BLaER1 treated with 17β-estradiol and CSF1 and Interleukin-3, amounts not matched to agents 10 nM and 100 nM (cell line): ENCODE measurements around the gene THSD1.

Experiments
- H3K27ac ChIP-seq, 11 experiments: shearing (Covaris generic); formaldehyde crosslinking; 2 replicates each; pipeline ENCODE4 v1.8.1; 2022
- H3K27me3 ChIP-seq, 11 experiments: shearing (Covaris generic); formaldehyde crosslinking; 2 replicates each; pipeline ENCODE4 v1.8.1; 2022
- H3K36me3 ChIP-seq, 11 experiments: shearing (Covaris generic); formaldehyde crosslinking; 2 replicates each; pipeline ENCODE4 v1.8.1; 2022
- H3K4me1 ChIP-seq, 10 experiments: shearing (Covaris generic); formaldehyde crosslinking; 2 replicates each; pipeline ENCODE4 v1.8.1; 2022
- H3K4me2 ChIP-seq, 11 experiments: shearing (Covaris generic); formaldehyde crosslinking; 2 replicates each; pipeline ENCODE4 v1.8.1; 2022
- H3K4me3 ChIP-seq, 10 experiments: shearing (Covaris generic); formaldehyde crosslinking; 2 replicates each; pipeline ENCODE4 v1.8.1; 2022
- H3K9ac ChIP-seq, 11 experiments: shearing (Covaris generic); formaldehyde crosslinking; 2 replicates each; pipeline ENCODE4 v1.8.1; 2022
- H3K9me3 ChIP-seq, 11 experiments: shearing (Covaris generic); formaldehyde crosslinking; replicated peaks in 1 of 11; 2 replicates each; pipeline ENCODE4 v1.8.1; 2022
- H4K20me1 ChIP-seq, 11 experiments: shearing (Covaris generic); formaldehyde crosslinking; 2 replicates each; pipeline ENCODE4 v1.8.1; 2022
- Cebpa-rat ChIP-seq, 11 experiments: shearing (Covaris generic); IDR thresholded peaks; 2 replicates each; pipeline ENCODE4 v1.8.1; 2022

THSD1 gene

DNA sequence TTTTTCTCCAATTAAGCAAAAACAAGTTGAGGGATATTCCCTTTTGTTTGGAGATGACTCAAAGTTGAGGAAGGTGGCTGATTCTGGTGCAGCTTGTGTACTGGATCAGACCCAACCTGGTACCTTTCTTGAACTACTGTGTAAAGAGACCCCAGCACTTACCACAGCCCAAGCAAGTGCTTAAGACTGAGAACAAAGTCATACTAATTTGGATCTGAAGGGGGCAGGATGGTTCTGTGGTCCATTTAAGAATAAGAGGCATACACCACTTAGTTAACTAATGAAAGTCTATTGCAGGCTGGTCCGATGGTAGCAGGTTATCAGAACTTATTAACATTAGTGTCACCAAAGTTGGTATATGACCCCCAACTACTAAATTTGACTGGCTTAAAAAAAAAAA, 6.3 kb downstream of the THSD1 start:
- Histone ChIP-seq H3K4me3 (no peak overlapping the region), H3K9me3 (no peaks in the 10 kb centered on the region; a peak in 1 of 22 replicates), H4K20me1 (no peaks in the 10 kb centered on the region), H3K4me2 (0 out of 22 replicates have a peak overlapping the region, but pooled peaks of 1 of the 11 experiments have one; percentile 0), H3K9ac (no peak overlapping the region), H3K4me1 (peaks cover 24 to 38% (median 30%) of the 10 kb centered on the region in 10 experiments), H3K27ac (no peak overlapping the region), H3K36me3 (peaks cover 0 to 11% (median 0%) of the 10 kb centered on the region in 11 experiments; a peak in 1 of 22 replicates), H3K27me3 (no peaks in the 10 kb centered on the region)
- no peak for TF ChIP-seq Cebpa-rat (IDR thresholded peaks at IDR 0.05)

DNA sequence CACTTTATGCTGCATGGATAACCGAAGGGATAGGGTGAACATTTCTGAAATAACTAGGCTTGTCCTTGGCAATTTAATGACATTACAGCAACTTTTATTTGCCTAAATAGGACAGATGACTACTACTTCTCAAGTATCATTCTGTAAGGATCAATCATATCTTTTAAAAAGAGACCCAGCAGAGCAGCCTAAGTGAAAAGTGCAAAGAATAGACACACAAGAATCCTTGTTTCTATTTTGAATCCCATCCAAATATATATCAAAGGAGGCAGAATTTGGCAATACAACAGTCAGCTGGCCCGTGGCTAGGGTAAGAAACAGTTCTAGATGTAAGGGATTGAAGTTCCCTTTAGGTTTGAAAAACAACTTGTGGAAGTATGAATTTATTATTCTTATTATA, 6.9 kb downstream of the THSD1 start:
- Histone ChIP-seq H3K4me2 (no peak overlapping the region), H3K36me3 (peaks cover 0 to 11% (median 0%) of the 10 kb centered on the region in 11 experiments; a peak in 1 of 22 replicates), H3K9me3 (no peaks in the 10 kb centered on the region; a peak in 1 of 22 replicates), H3K4me3 (no peak overlapping the region), H3K9ac (no peak overlapping the region), H3K4me1 (peaks cover 17 to 31% (median 25%) of the 10 kb centered on the region in 10 experiments), H3K27me3 (no peaks in the 10 kb centered on the region), H3K27ac (no peak overlapping the region), H4K20me1 (no peaks in the 10 kb centered on the region)
- no peak for TF ChIP-seq Cebpa-rat (IDR thresholded peaks at IDR 0.05)

DNA sequence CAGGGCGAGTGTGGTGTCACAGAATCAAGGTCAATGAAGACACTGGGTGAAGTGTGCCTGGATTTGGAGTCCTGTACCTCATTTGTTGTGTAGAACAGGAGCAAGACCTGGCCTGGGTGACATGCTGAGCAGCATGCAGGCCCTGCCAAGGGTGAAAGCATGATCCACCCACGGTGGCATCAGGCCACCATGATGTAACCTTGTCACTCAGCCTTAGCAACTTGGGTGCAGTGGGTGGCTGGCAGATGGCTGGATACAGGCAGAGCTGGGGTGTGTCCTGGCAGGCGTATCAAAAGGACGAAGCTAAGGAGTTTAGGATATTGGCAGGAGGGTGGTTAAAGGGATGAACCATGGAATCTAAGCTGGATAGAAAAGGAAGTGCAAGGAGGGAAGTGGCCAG, 10.3 kb downstream of the THSD1 start:
- Histone ChIP-seq H3K4me1 (peaks cover 0 to 30% (median 14%) of the 10 kb centered on the region in 10 experiments; a peak in 16 of 20 replicates), H4K20me1 (no peaks in the 10 kb centered on the region), H3K4me3 (no peak overlapping the region), H3K27me3 (no peaks in the 10 kb centered on the region), H3K4me2 (peak overlapping the region in 6 of 11 experiments; percentile 4 to 67 (median 40); a peak in 10 of 22 replicates), H3K9ac (no peak overlapping the region), H3K36me3 (peaks cover 0 to 11% (median 0%) of the 10 kb centered on the region in 11 experiments; a peak in 1 of 22 replicates), H3K9me3 (no peaks in the 10 kb centered on the region; a peak in 1 of 22 replicates), H3K27ac (no peak overlapping the region)
- TF ChIP-seq Cebpa-rat (IDR thresholded peaks at IDR 0.05), result no peak

DNA sequence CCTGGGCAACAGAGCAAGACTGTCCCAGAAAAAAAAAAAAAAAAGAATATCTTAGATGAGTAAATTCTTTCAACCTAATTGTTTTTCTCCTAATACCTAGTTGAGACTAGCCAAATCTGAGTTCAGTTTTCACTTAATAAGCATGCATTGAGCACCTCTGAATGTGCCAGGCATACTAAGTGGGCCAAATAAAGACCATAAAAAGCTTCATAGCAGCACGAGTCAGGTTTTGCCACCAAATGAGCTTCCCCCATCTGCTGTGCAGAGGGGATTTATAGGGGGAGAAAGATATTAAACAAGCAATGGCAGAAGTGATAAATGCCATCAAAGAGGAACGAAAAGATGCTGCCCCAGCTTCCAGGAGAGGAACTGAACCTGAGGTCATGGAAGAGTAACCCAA, 11.4 kb downstream of the THSD1 start:
- Histone ChIP-seq H3K9me3 (no peaks in the 10 kb centered on the region; a peak in 1 of 22 replicates), H3K27ac (no peak overlapping the region), H3K36me3 (peaks cover 0 to 11% (median 0%) of the 10 kb centered on the region in 11 experiments; a peak in 1 of 22 replicates), H3K4me1 (peaks cover 0 to 30% (median 12%) of the 10 kb centered on the region in 10 experiments; a peak in 16 of 20 replicates), H3K27me3 (no peaks in the 10 kb centered on the region), H3K4me2 (peak overlapping the region in 2 of 11 experiments; percentile 43 to 67; a peak in 2 of 22 replicates), H4K20me1 (no peaks in the 10 kb centered on the region), H3K4me3 (no peak overlapping the region), H3K9ac (no peak overlapping the region)
- TF ChIP-seq Cebpa-rat (IDR thresholded peaks at IDR 0.05), result no peak

DNA sequence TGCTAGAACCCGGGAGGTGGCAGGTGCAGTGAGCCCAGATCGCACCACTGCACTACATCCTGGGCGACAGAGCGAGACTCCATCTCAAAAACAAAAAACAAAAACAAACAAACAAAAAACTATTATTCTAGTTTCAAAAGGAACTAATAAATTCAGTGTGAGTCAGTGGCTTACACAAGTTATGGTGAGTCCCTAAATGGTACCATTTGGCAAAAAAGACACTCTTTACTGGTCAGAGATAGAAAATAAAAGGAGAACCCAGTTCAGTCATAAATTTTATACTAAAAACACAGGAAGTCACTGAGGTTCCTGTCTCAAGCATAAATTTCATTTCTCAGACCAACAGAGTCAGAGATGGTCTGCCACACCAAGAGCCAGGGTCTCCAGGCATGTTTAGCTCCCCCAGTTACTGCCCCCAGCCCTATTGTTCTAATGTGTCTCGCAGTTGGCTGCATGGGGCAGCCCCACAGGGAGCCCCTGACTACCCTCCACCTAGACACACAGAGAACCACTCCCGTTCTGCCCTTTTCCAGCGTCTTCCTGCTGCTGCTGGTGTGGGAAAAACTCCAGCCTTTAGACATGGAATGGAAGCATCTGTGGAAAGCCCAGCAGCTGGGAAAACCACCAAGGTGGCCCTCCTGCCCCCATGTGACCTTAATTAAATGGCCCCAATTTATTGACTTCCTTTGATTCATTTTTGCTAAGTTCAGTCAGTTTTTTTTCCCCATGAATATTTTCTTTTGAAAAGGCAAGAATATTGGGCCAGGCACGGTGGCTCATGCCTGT, 12.2 kb downstream of the THSD1 start:
- H3K27ac ChIP-seq, result no peak overlapping the region
- TF ChIP-seq Cebpa-rat (IDR thresholded peaks at IDR 0.05), result no peak
- H3K36me3 ChIP-seq, result peaks cover 0 to 11% (median 0%) of the 10 kb centered on the region in 11 experiments; a peak in 1 of 22 replicates
- H3K9ac ChIP-seq, result no peak overlapping the region
- no peak overlapping the region for H3K4me3 ChIP-seq
- no peaks in the 10 kb centered on the region for H4K20me1 ChIP-seq
- H3K4me1 ChIP-seq, result peaks cover 0 to 30% (median 10%) of the 10 kb centered on the region in 10 experiments; a peak in 16 of 20 replicates
- H3K27me3 ChIP-seq, result no peaks in the 10 kb centered on the region
- peak overlapping the region in 6 of 11 experiments; percentile 3 to 37 (median 10); a peak in 5 of 22 replicates for H3K4me2 ChIP-seq
- H3K9me3 ChIP-seq, result no peaks in the 10 kb centered on the region; a peak in 1 of 22 replicates

DNA sequence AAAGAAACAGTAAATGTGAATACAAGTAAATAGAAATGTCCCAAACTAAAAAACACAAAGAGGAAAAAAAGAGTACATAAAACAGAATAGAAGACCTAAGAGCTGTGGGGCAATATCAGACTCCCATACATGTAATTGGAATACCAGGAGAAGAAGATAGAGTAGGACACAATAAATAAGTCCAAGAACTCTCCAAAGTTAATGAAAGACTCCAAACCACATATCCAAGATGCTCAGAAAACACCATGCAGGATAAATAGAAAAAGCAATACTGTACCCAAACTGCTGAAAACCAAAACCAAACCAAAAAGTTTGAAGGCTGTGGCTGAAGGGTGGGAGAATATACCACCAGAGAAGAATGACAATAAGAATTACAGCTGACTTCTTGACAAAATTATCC, 18.3 kb downstream of the THSD1 start:
- Histone ChIP-seq H3K27ac (no peak overlapping the region), H4K20me1 (no peaks in the 10 kb centered on the region), H3K4me1 (no peaks in the 10 kb centered on the region), H3K36me3 (peaks cover 0 to 20% (median 0%) of the 10 kb centered on the region in 11 experiments; a peak in 2 of 22 replicates), H3K4me2 (no peak overlapping the region), H3K9ac (no peak overlapping the region), H3K4me3 (no peak overlapping the region), H3K9me3 (peaks cover 0 to 4% (median 0%) of the 10 kb centered on the region in 11 experiments; a peak in 1 of 22 replicates), H3K27me3 (no peaks in the 10 kb centered on the region)
- TF ChIP-seq Cebpa-rat (IDR thresholded peaks at IDR 0.05), result no peak

DNA sequence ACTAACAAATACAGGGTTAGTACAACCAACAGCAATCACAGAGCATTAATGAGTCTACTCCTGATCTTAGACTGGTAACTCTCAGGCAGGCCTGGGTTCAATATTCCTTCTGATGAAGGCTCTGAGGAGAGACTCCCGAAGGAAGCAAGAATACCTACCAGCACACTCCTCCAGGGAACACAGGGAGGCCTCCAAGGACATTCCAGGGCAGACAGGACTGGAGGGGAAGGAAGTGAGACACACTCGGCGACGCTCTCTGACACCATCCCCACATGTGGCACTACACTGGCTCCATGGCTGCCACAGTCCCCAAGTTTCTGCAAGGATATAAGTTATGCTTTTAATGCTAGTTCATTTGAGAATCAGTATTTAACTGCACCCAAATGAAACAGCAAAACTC, 20.1 kb downstream of the THSD1 start:
- Histone ChIP-seq H3K27me3 (no peaks in the 10 kb centered on the region), H3K36me3 (peaks cover 0 to 20% (median 0%) of the 10 kb centered on the region in 11 experiments; a peak in 2 of 22 replicates), H3K9me3 (peaks cover 0 to 6% (median 0%) of the 10 kb centered on the region in 11 experiments; a peak in 1 of 22 replicates), H3K4me2 (no peak overlapping the region), H3K27ac (no peak overlapping the region), H3K4me3 (no peak overlapping the region), H3K4me1 (no peaks in the 10 kb centered on the region), H4K20me1 (no peaks in the 10 kb centered on the region), H3K9ac (no peak overlapping the region)
- no peak for TF ChIP-seq Cebpa-rat (IDR thresholded peaks at IDR 0.05)

DNA sequence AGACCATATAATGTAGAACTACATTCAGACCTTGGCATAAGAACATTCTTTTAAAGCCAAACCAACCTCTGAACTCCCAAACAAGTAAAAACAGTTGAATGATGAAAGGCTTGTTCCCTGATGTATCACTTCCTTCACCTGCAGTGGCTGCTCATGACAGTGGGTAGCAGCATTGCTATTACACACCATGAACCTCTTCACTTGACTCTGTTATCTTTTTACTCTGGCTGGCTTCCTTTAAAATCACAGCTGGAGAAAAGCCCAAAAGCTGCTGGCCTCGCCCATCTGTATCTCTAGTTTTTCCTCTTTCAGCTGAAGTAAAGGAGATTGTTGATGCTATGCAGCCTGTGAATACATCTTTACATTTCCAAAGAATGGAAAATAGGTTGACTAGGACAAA, 22.6 kb downstream of the THSD1 start:
- no peak overlapping the region for H3K27ac ChIP-seq
- H3K4me2 ChIP-seq, result no peak overlapping the region
- H3K27me3 ChIP-seq, result no peaks in the 10 kb centered on the region
- no peak overlapping the region for H3K9ac ChIP-seq
- H4K20me1 ChIP-seq, result no peaks in the 10 kb centered on the region
- H3K4me3 ChIP-seq, result no peak overlapping the region
- TF ChIP-seq Cebpa-rat (IDR thresholded peaks at IDR 0.05), result no peak
- H3K4me1 ChIP-seq, result no peaks in the 10 kb centered on the region
- H3K36me3 ChIP-seq, result peaks cover 0 to 31% (median 1%) of the 10 kb centered on the region in 11 experiments; a peak in 9 of 22 replicates
- H3K9me3 ChIP-seq, result peaks cover 0 to 6% (median 0%) of the 10 kb centered on the region in 11 experiments; a peak in 1 of 22 replicates

DNA sequence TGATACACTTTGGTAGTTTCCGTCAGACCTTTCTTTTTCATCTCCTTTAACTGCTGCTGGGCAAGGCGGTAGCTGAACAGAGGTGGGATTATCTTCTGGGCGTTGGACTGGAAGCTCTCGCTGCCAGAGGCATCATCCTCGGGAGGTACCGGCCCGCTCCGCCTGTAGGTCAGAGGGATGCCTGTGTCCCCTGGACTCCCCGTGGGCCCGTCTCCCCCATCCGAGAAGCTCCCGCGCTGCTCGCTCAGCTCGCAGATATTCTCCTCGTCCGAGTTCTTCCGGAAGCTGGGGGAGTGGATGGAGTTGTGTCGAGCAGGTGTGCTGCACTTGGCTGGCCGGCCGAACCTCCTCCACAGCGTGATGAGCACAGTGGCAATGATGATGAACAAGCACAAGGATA, 27.7 kb downstream of the THSD1 start:
- Histone ChIP-seq H3K4me3 (no peak overlapping the region), H3K27ac (no peak overlapping the region), H4K20me1 (no peaks in the 10 kb centered on the region), H3K9ac (no peak overlapping the region), H3K4me1 (no peaks in the 10 kb centered on the region), H3K9me3 (peaks cover 0 to 6% (median 0%) of the 10 kb centered on the region in 11 experiments; a peak in 1 of 22 replicates), H3K36me3 (peaks cover 0 to 21% (median 9%) of the 10 kb centered on the region in 11 experiments; a peak in 10 of 22 replicates), H3K27me3 (no peaks in the 10 kb centered on the region), H3K4me2 (no peak overlapping the region)
- no peak for TF ChIP-seq Cebpa-rat (IDR thresholded peaks at IDR 0.05)
